SK-N-SH (cell line): ENCODE measurements around the gene NDUFA6. TPM values are rescaled to one million over a fixed set of nuclear protein-coding genes. Genes with fewer than 3 reads are reported as not detected.

ENCODE experiments used
- CTCF ChIA-PET: fragments of 300-600, 350-600 bp; formaldehyde crosslinking; extraction: SDS; loops from one replicate; lab custom pipeline; 2021; lab: Yijun Ruan, JAX
- POLR2A ChIA-PET: fragments of 350-600 bp; sonication (Branson Sonifier 250); formaldehyde crosslinking; extraction: SDS; loops from one replicate; lab custom pipeline; 2020; ENCODE audit warnings: antibody characterized with exemption, inconsistent platforms; lab: Yijun Ruan, JAX
- DNase-seq: peaks from one replicate; pipeline ENCODE4 v3.0.0; 2012
- H2AFZ ChIP-seq: fragments of 200-600 bp; sonication (generic); 2 replicates; pipeline ENCODE4 v1.8.1; 2016; ENCODE audit warnings: antibody characterized with exemption, mild to moderate bottlenecking, low read depth
- H3F3A ChIP-seq: fragments of 200-600 bp; sonication (generic); replicated peaks from 2 replicates; pipeline ENCODE3; 2016; ENCODE audit warnings: antibody characterized with exemption, mild to moderate bottlenecking; ENCODE audit not compliant: insufficient read depth
- H3K27ac ChIP-seq, 2 experiments: fragments of 200-500 bp in 1 of 2; fragments of 200-600 bp in 1 of 2; sonication (Bioruptor generic) in 1 of 2; sonication (generic), shearing (Covaris generic) in 1 of 2; 2 replicates each; pipeline versions ENCODE4 v1.5.1 to v1.6.1; 2014 to 2016; ENCODE audit warnings: low read depth in 2 of 2, inconsistent platforms in 1 of 2, low read length in 1 of 2, mild to moderate bottlenecking in 1 of 2, mixed read lengths in 1 of 2
- H3K27me3 ChIP-seq: fragments of 200-600 bp; sonication (generic), shearing (Covaris generic); 2 replicates; pipeline ENCODE4 v1.6.1; 2016; ENCODE audit warnings: mixed run types; ENCODE audit not compliant: insufficient read depth
- H3K36me3 ChIP-seq, 2 experiments: fragments of 200-500 bp in 1 of 2; fragments of 200-600 bp in 1 of 2; sonication (Bioruptor generic) in 1 of 2; sonication (generic) in 1 of 2; replicated peaks in 1 of 2; 2 replicates each; pipeline versions ENCODE3 to v1.5.1; 2014 to 2016; ENCODE audit warnings: low read length in 1 of 2, mild to moderate bottlenecking in 1 of 2; ENCODE audit not compliant: insufficient read depth in 2 of 2, control insufficient read depth in 1 of 2
- H3K4me1 ChIP-seq, 2 experiments: fragments of 200-500 bp in 1 of 2; fragments of 200-600 bp in 1 of 2; sonication (Bioruptor generic) in 1 of 2; sonication (generic), shearing (Covaris generic) in 1 of 2; 2 replicates each; pipeline versions ENCODE4 v1.5.1 to v1.6.1; 2014 to 2016; ENCODE audit warnings: low read depth in 1 of 2, low read length in 1 of 2, mixed run types in 1 of 2; ENCODE audit not compliant: insufficient read depth in 2 of 2, control insufficient read depth in 1 of 2
- H3K4me2 ChIP-seq: fragments of 200-600 bp; sonication (generic), shearing (Covaris generic); 2 replicates; pipeline ENCODE4 v1.6.1; 2017; ENCODE audit warnings: mixed run types
- H3K4me3 ChIP-seq, 2 experiments: fragments of 200-500 bp in 1 of 2; fragments of 200-600 bp in 1 of 2; sonication (Bioruptor generic) in 1 of 2; sonication (generic), shearing (Covaris generic) in 1 of 2; 2 replicates each; pipeline versions ENCODE4 v1.5.1 to v1.8.1; 2014 to 2016; ENCODE audit warnings: low read depth in 2 of 2, inconsistent platforms in 1 of 2, low read length in 1 of 2, mild to moderate bottlenecking in 1 of 2, mixed read lengths in 1 of 2, moderate library complexity in 1 of 2
- H3K79me2 ChIP-seq: fragments of 200-600 bp; sonication (generic); 2 replicates; pipeline ENCODE4 v1.8.1; 2017; ENCODE audit warnings: mild to moderate bottlenecking; ENCODE audit not compliant: insufficient read depth
- H3K9ac ChIP-seq: fragments of 200-600 bp; sonication (generic); 2 replicates; pipeline ENCODE4 v1.6.1; 2017; ENCODE audit warnings: mixed run types
- H3K9me2 ChIP-seq: fragments of 200-600 bp; sonication (generic); 2 replicates; pipeline ENCODE4 v1.6.1; 2017; ENCODE audit warnings: mixed run types
- H3K9me3 ChIP-seq: fragments of 200-600 bp; sonication (generic); 2 replicates; pipeline ENCODE4 v1.6.1; 2017; ENCODE audit warnings: mixed run types, mild to moderate bottlenecking, moderate library complexity
- H4K20me1 ChIP-seq: fragments of 200-600 bp; sonication (generic); 2 replicates; pipeline ENCODE4 v1.6.1; 2017; ENCODE audit warnings: mild to moderate bottlenecking, mixed run types; ENCODE audit not compliant: insufficient read depth
- ELF1 ChIP-seq: IDR thresholded peaks from 2 replicates; pipeline ENCODE4 v1.4.0; 2012
- EZH2phosphoT487 ChIP-seq: fragments of 200-600 bp; sonication (generic); IDR thresholded peaks from 2 replicates; pipeline ENCODE4 v1.6.1; 2017; ENCODE audit warnings: low read depth, mixed run types, mild to moderate bottlenecking, antibody characterized with exemption, moderate library complexity, borderline replicate concordance
- FOSL2 ChIP-seq: IDR thresholded peaks from 2 replicates; pipeline ENCODE4 v1.4.0; 2012; ENCODE audit warnings: low read depth, mild to moderate bottlenecking, moderate library complexity, borderline replicate concordance
- FOXM1 ChIP-seq: IDR thresholded peaks from 2 replicates; pipeline ENCODE4 v1.4.0; 2012; ENCODE audit warnings: low read depth, mild to moderate bottlenecking
- GABPA ChIP-seq: IDR thresholded peaks from 2 replicates; pipeline ENCODE4 v1.4.0; 2012; ENCODE audit warnings: low read depth, mild to moderate bottlenecking
- GATA2 ChIP-seq: sonication (generic); formaldehyde crosslinking; IDR thresholded peaks from 2 replicates; pipeline ENCODE4 v1.5.0; 2020; ENCODE audit warnings: mild to moderate bottlenecking, missing genetic modification reagents
- MEF2A ChIP-seq: IDR thresholded peaks from 2 replicates; pipeline ENCODE4 v1.4.0; 2012; ENCODE audit warnings: low read depth, borderline replicate concordance
- MXI1 ChIP-seq: IDR thresholded peaks from 2 replicates; pipeline ENCODE4 v1.6.1; 2012; ENCODE audit warnings: mild to moderate bottlenecking, low read depth, low read length, improper control_type of control experiment
- RAD21 ChIP-seq: IDR thresholded peaks from 2 replicates; pipeline ENCODE4 v1.6.1; 2012; ENCODE audit warnings: mild to moderate bottlenecking, low read length
- RCOR1 ChIP-seq: fragments of 150-350 bp; IDR thresholded peaks from 2 replicates; pipeline ENCODE4 v1.6.1; 2017; ENCODE audit warnings: antibody characterized with exemption, low read length
- RFX5 ChIP-seq: IDR thresholded peaks from 2 replicates; pipeline ENCODE4 v1.6.1; 2012; ENCODE audit warnings: mild to moderate bottlenecking, improper control_type of control experiment, low read length
- TCF12 ChIP-seq: IDR thresholded peaks from 2 replicates; pipeline ENCODE4 v1.4.0; 2012
- YY1 ChIP-seq: IDR thresholded peaks from 2 replicates; pipeline ENCODE4 v1.4.0; 2012; ENCODE audit warnings: low read depth, mild to moderate bottlenecking
- WGBS: methylation state at CpG from one replicate; pipeline ENCODE4 v1.1.6; 2017; ENCODE audit warnings: low lambda C conversion rate; 5-methylcytosine and 5-hydroxymethylcytosine counted together
- polyA plus RNA-seq, 3 experiments: library from polyadenylated mRNA; depleted of rRNA; stranded (reverse); fragments of >200 nt; gene quantifications; 2 replicates each; pipeline ENCODE4 v1.2.3, GENCODE V29; 2012
- TF ChIP-seq, protein P1 (sequence below): IDR thresholded peaks from 2 replicates; pipeline ENCODE4 v1.6.1; 2012; ENCODE audit warnings: mild to moderate bottlenecking, low read depth, low read length, moderate library complexity
- TF ChIP-seq, protein P2 (sequence below): IDR thresholded peaks from 2 replicates; pipeline ENCODE4 v1.4.0; 2012; ENCODE audit warnings: low read depth
- TF ChIP-seq, protein P3 (sequence below): IDR thresholded peaks from 2 replicates; pipeline ENCODE4; 2012
- TF ChIP-seq, protein P4 (sequence below): IDR thresholded peaks from 2 replicates; pipeline ENCODE4 v1.4.0; 2012; ENCODE audit warnings: low read depth, borderline replicate concordance
- TF ChIP-seq, protein P5 (sequence below): fragments of 200-600 bp; sonication (generic); IDR thresholded peaks from 2 replicates; pipeline ENCODE4 v1.6.1; 2017; ENCODE audit warnings: antibody characterized with exemption, mild to moderate bottlenecking, moderate library complexity
- TF ChIP-seq, protein P6 (sequence below): IDR thresholded peaks from 2 replicates; pipeline ENCODE4 v1.4.0; 2012; ENCODE audit warnings: low read depth, borderline replicate concordance
- TF ChIP-seq, protein P7 (sequence below): fragments of 150-350 bp; IDR thresholded peaks from 2 replicates; pipeline ENCODE4 v1.6.1; 2017; ENCODE audit warnings: antibody characterized with exemption, low read length, low read depth, borderline replicate concordance

NDUFA6 gene
- polyA plus RNA-seq, 1 of the 3 experiments (the other 2 are of a cell fraction) = 42.0 TPM

DNA sequence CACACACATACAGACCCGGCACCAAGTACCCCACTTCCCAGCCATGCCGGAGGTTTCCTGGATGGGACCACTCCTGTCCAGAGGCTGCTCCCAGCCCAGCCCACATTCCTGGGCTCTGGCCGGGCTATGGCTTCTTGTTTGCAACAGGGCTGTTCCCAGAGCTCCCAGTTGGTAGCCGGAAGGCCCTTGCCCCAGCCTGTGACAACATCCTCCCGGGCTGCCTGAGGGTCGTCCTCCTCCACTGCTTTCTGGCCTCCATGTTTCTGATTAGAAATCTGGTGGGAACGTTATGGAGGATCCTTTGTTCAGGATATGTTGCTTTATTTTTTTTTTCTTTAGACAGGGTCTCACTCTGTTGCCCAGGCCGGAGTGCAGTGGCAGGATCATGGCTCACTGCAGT lies 41.0 kb upstream of the NDUFA6 start:
- no peaks in the 10 kb centered on the region for H3K9me2 ChIP-seq
- no peaks in the 10 kb centered on the region for H3K36me3 ChIP-seq
- no peaks in the 10 kb centered on the region for H3K9me3 ChIP-seq
- WGBS = 56% methylated on average over 3 of the region's 8 CpGs
- no peaks in the 10 kb centered on the region for H3K27me3 ChIP-seq
- H3K4me1 ChIP-seq = no peaks in the 10 kb centered on the region
- no peaks in the 10 kb centered on the region for H4K20me1 ChIP-seq
- TF ChIP-seq EZH2phosphoT487 (no peak), RCOR1 (no peak), MXI1 (no peak), FOXM1 (no peak), GABPA (no peak), TCF12 (no peak), FOSL2 (no peak), RFX5 (no peak), YY1 (no peak), GATA2 (CRISPR knock-in tag) (no peak), RAD21 (no peak), ELF1 (no peak), MEF2A (no peak)
- TF ChIP-seq, protein P1, sequence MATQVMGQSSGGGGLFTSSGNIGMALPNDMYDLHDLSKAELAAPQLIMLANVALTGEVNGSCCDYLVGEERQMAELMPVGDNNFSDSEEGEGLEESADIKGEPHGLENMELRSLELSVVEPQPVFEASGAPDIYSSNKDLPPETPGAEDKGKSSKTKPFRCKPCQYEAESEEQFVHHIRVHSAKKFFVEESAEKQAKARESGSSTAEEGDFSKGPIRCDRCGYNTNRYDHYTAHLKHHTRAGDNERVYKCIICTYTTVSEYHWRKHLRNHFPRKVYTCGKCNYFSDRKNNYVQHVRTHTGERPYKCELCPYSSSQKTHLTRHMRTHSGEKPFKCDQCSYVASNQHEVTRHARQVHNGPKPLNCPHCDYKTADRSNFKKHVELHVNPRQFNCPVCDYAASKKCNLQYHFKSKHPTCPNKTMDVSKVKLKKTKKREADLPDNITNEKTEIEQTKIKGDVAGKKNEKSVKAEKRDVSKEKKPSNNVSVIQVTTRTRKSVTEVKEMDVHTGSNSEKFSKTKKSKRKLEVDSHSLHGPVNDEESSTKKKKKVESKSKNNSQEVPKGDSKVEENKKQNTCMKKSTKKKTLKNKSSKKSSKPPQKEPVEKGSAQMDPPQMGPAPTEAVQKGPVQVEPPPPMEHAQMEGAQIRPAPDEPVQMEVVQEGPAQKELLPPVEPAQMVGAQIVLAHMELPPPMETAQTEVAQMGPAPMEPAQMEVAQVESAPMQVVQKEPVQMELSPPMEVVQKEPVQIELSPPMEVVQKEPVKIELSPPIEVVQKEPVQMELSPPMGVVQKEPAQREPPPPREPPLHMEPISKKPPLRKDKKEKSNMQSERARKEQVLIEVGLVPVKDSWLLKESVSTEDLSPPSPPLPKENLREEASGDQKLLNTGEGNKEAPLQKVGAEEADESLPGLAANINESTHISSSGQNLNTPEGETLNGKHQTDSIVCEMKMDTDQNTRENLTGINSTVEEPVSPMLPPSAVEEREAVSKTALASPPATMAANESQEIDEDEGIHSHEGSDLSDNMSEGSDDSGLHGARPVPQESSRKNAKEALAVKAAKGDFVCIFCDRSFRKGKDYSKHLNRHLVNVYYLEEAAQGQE = no peak
- TF ChIP-seq, protein P2, sequence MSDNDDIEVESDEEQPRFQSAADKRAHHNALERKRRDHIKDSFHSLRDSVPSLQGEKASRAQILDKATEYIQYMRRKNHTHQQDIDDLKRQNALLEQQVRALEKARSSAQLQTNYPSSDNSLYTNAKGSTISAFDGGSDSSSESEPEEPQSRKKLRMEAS = no peak
- TF ChIP-seq, protein P3, sequence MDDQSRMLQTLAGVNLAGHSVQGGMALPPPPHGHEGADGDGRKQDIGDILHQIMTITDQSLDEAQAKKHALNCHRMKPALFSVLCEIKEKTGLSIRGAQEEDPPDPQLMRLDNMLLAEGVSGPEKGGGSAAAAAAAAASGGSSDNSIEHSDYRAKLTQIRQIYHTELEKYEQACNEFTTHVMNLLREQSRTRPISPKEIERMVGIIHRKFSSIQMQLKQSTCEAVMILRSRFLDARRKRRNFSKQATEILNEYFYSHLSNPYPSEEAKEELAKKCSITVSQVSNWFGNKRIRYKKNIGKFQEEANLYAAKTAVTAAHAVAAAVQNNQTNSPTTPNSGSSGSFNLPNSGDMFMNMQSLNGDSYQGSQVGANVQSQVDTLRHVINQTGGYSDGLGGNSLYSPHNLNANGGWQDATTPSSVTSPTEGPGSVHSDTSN = no peak
- TF ChIP-seq, protein P4, sequence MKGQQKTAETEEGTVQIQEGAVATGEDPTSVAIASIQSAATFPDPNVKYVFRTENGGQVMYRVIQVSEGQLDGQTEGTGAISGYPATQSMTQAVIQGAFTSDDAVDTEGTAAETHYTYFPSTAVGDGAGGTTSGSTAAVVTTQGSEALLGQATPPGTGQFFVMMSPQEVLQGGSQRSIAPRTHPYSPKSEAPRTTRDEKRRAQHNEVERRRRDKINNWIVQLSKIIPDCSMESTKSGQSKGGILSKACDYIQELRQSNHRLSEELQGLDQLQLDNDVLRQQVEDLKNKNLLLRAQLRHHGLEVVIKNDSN = no peak
- TF ChIP-seq, protein P5, sequence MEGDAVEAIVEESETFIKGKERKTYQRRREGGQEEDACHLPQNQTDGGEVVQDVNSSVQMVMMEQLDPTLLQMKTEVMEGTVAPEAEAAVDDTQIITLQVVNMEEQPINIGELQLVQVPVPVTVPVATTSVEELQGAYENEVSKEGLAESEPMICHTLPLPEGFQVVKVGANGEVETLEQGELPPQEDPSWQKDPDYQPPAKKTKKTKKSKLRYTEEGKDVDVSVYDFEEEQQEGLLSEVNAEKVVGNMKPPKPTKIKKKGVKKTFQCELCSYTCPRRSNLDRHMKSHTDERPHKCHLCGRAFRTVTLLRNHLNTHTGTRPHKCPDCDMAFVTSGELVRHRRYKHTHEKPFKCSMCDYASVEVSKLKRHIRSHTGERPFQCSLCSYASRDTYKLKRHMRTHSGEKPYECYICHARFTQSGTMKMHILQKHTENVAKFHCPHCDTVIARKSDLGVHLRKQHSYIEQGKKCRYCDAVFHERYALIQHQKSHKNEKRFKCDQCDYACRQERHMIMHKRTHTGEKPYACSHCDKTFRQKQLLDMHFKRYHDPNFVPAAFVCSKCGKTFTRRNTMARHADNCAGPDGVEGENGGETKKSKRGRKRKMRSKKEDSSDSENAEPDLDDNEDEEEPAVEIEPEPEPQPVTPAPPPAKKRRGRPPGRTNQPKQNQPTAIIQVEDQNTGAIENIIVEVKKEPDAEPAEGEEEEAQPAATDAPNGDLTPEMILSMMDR = no peak
- TF ChIP-seq, protein P6, sequence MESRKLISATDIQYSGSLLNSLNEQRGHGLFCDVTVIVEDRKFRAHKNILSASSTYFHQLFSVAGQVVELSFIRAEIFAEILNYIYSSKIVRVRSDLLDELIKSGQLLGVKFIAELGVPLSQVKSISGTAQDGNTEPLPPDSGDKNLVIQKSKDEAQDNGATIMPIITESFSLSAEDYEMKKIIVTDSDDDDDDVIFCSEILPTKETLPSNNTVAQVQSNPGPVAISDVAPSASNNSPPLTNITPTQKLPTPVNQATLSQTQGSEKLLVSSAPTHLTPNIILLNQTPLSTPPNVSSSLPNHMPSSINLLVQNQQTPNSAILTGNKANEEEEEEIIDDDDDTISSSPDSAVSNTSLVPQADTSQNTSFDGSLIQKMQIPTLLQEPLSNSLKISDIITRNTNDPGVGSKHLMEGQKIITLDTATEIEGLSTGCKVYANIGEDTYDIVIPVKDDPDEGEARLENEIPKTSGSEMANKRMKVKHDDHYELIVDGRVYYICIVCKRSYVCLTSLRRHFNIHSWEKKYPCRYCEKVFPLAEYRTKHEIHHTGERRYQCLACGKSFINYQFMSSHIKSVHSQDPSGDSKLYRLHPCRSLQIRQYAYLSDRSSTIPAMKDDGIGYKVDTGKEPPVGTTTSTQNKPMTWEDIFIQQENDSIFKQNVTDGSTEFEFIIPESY = no peak
- TF ChIP-seq, protein P7, sequence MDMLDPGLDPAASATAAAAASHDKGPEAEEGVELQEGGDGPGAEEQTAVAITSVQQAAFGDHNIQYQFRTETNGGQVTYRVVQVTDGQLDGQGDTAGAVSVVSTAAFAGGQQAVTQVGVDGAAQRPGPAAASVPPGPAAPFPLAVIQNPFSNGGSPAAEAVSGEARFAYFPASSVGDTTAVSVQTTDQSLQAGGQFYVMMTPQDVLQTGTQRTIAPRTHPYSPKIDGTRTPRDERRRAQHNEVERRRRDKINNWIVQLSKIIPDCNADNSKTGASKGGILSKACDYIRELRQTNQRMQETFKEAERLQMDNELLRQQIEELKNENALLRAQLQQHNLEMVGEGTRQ = no peak
- H3K27ac ChIP-seq = no peak overlapping the region
- no peak overlapping the region for H3K9ac ChIP-seq
- H2AFZ ChIP-seq = no peak overlapping the region
- no peak for DNase-seq
- CTCF ChIA-PET = no interaction called here
- no peaks in the 10 kb centered on the region for H3F3A ChIP-seq
- POLR2A ChIA-PET = no interaction called here
- H3K4me3 ChIP-seq = no peak overlapping the region
- H3K4me2 ChIP-seq = no peak overlapping the region
- no peaks in the 10 kb centered on the region for H3K79me2 ChIP-seq
